Effector memory CD8-positive, alpha-beta T cell (primary cell): ENCODE measurements around the gene GXYLT1.

ENCODE experiments used
- ATAC-seq: fragments of 150-1000 bp; cut with Tn5 transposase; replicated peaks from 2 replicates; pipeline ENCODE4 v1.10.0; 2021; ENCODE audit warnings: mild to moderate bottlenecking, moderate library complexity
- DNase-seq, 3 experiments: peaks; one replicate each; pipeline ENCODE4 v3.0.0; 2021
- H3K27ac Mint-ChIP-seq, 2 donors: one replicate each; pipeline ENCODE4 v1.8.0; 2022; ENCODE audit warnings: mild to moderate bottlenecking in 2 of 2, mixed read lengths in 2 of 2, moderate library complexity in 2 of 2
- H3K27me3 Mint-ChIP-seq, 2 donors: one replicate each; pipeline ENCODE4 v1.8.0; 2022; ENCODE audit warnings: mixed read lengths in 2 of 2
- H3K36me3 Mint-ChIP-seq: one replicate; pipeline ENCODE4 v1.8.0; 2022; ENCODE audit warnings: mild to moderate bottlenecking, moderate library complexity, mixed read lengths; ENCODE audit not compliant: insufficient read depth
- H3K4me1 Mint-ChIP-seq, 2 donors: one replicate each; pipeline ENCODE4 v1.8.0; 2022; ENCODE audit warnings: low read depth in 2 of 2, mixed read lengths in 2 of 2
- H3K4me3 Mint-ChIP-seq, 2 donors: one replicate each; pipeline ENCODE4 v1.8.0; 2022; ENCODE audit warnings: mild to moderate bottlenecking in 2 of 2, mixed read lengths in 2 of 2, moderate library complexity in 2 of 2
- H3K9me3 Mint-ChIP-seq, 2 donors: one replicate each; pipeline ENCODE4 v1.8.0; 2022; ENCODE audit warnings: mixed read lengths in 2 of 2

GXYLT1 gene

DNA sequence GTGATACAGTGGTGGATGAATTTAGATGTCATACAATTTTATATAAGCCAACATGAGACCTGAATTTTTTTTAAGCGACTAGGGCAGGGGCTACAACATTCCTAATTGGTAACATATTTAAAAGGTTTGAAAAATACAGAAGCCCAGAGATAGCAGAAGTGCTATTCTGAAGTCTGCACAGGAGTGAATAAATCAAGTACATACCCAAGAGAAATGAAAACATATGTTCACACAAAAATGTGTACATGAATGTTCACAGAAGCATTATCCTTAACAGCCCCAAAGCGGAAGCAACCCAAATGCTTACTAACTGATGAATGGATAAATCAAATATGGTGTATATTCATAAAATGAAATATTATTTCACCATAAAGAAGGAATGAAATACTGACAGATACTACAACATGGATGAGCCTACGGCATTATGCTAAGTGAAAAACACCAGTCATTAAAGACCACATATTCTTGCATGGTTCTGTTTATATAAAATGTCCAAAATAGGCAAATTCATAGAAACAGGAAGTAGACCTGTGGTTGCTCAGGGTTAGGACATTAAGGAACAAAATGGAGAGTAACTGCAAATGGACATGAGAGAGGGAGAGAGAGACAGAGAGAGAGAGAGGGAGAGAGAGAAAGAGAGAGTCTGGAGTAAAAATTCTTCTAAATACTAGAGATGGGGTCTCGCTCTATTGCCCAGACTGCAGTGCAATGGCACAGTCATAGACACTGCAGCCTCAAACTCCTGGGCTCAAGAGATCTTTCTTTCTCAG, 28.0 kb upstream of the GXYLT1 start:
- DNase-seq = no peak

DNA sequence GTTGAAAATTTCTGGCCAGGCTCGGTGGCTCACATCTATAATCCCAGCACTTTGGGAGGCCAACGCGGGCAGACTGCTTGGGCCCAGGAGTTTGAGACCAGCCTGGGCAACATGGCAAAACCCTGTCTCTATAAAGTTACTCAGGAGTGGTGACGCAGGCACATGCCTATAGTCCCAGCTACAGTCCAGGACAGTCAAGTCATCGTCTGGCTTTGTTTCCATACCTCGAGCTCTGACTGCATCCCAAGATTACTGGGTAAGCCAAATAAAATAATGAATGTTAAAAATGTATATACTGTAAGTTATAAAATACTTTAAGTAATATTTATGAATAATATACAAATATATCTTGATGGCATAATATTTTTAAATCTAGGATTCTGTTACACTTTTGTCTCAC, 23.0 kb upstream of the GXYLT1 start:
- Mint-ChIP-seq H3K27me3 (no peaks in the 10 kb centered on the region), H3K4me1 (peaks cover 3 to 14% of the 10 kb centered on the region in 2 donors), H3K4me3 (no peak overlapping the region), H3K27ac (no peak overlapping the region), H3K36me3 (peaks cover 6% of the 10 kb centered on the region), H3K9me3 (no peaks in the 10 kb centered on the region)
- DNase-seq = no peak
- ATAC-seq = no peak

More for the DNA sequence above, 28.0 kb upstream of the GXYLT1 start:
- no peak for ATAC-seq
- H3K4me3 Mint-ChIP-seq = no peak overlapping the region
- peaks cover 0 to 2% of the 10 kb centered on the region in 2 donors for H3K9me3 Mint-ChIP-seq
- peak overlapping the region in 1 of 2 donors; percentile 1 for H3K27ac Mint-ChIP-seq
- H3K36me3 Mint-ChIP-seq = peaks cover 9% of the 10 kb centered on the region
- peaks cover 9 to 42% of the 10 kb centered on the region in 2 donors for H3K4me1 Mint-ChIP-seq
- no peaks in the 10 kb centered on the region for H3K27me3 Mint-ChIP-seq

DNA sequence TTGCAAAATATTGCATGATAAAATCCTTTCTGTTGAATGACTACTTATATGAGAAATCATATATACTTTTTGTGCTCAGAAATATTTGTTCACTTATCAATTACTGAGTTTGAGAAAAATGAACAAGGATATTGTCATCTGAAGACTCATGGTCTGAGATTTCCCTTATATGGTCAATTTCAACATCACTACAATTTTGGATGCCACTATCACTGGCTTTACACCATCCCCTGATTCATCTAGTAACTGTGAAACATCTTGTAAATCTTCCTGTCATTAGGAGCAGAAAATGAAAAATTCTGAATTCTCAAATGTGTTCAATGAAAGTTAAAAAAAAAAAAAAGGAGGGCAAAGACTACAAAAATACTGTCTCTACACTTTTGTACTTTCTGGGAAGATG, 21.8 kb upstream of the GXYLT1 start:
- Mint-ChIP-seq H3K27me3 (no peaks in the 10 kb centered on the region), H3K4me3 (no peak overlapping the region), H3K36me3 (peaks cover 3% of the 10 kb centered on the region), H3K4me1 (peaks cover 4 to 14% of the 10 kb centered on the region in 2 donors), H3K9me3 (no peaks in the 10 kb centered on the region), H3K27ac (peak overlapping the region in 1 of 2 donors; percentile 69)
- DNase-seq = no peak
- ATAC-seq = no peak

DNA sequence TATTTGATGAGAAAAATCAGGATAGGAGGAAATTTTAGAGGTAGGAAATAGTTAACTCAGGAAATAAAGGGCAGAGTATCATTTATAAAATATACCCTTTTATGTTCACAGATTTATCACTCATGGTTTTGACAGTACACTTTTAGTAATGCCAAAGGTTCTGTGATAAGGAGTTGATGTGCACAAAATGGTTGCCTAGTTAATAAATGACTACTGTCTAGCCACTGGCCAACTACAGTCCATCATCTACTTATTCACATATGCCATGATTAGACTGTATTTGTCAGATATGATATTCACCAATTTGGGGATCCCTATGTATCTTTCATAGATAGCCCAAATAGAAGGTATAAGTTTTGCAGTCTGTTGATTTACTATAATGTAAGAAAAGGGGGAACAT, 19.2 kb upstream of the GXYLT1 start:
- Mint-ChIP-seq H3K36me3 (peaks cover 16% of the 10 kb centered on the region), H3K4me3 (no peak overlapping the region), H3K27ac (peak overlapping the region in 1 of 2 donors; percentile 64), H3K27me3 (no peaks in the 10 kb centered on the region), H3K4me1 (peaks cover 4 to 12% of the 10 kb centered on the region in 2 donors), H3K9me3 (no peaks in the 10 kb centered on the region)
- DNase-seq (no peak), ATAC-seq (no peak)

DNA sequence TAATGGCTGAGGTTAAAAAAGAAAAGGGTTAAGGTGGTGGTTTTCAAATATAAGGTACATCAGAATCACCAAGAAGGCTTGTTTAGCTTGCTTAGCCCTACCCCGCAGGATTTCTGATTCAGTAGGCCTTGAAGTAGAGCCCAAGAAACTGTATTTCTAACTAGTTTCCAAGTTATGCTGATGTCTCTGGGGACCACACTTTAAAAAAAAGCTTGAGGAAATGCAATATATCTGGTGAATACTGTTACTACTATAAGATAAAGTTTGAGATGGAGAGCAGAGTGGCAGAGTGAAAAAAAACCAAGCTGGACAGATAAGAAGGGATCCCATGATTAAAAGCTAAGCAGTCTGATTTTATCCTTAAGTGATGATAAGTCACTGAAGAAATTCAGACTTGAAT, 18.3 kb upstream of the GXYLT1 start:
- Mint-ChIP-seq H3K27ac (peak overlapping the region; percentile 73 to 77), H3K4me1 (peaks cover 4 to 10% of the 10 kb centered on the region in 2 donors), H3K36me3 (peaks cover 16% of the 10 kb centered on the region), H3K9me3 (no peaks in the 10 kb centered on the region), H3K27me3 (no peaks in the 10 kb centered on the region), H3K4me3 (no peak overlapping the region)
- no peak for DNase-seq
- ATAC-seq = no peak

DNA sequence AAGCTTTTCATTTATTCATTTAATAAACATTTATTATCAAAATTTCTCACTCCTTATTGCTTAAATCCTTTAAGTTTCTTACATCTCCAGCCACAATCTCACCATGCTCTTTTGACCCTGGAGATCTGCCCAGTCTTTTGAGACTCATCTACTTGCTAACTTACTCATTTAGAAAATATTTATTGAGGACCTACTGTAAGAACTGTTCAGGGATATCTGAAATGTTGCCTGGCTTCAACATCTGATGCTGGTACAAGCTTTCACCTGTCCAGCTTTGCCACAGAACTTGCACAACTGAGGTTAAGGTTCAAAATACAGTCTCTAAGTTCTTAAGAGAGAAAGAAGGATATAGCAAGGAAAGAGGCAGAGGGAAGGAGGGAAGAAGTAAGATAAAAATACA, 17.5 kb upstream of the GXYLT1 start:
- DNase-seq = no peak
- H3K4me1 Mint-ChIP-seq = peaks cover 4 to 10% of the 10 kb centered on the region in 2 donors

DNA sequence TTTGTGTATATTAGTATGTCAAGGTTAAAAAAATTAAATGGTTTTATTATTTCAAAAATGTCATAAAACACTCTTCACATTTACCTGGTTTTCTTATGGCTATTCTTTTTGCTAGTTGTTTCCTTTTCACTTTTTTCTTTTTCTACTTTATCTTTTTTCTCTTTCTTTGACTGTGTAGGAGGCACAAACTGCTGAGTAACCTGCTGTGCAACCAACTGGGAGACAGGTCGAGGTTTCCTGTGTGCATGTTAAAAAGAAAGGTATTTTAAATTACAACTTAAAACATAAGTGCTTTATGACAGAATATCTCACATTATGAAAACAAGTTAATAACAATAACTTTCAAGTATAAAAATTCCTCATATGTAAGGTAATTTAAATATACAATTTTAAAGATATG, 16.9 kb upstream of the GXYLT1 start:
- Mint-ChIP-seq H3K4me1 (peaks cover 4 to 10% of the 10 kb centered on the region in 2 donors), H3K36me3 (peaks cover 16% of the 10 kb centered on the region), H3K4me3 (no peak overlapping the region), H3K27me3 (no peaks in the 10 kb centered on the region), H3K9me3 (no peaks in the 10 kb centered on the region), H3K27ac (peak overlapping the region in 1 of 2 donors; percentile 77)
- DNase-seq = no peak
- ATAC-seq = no peak

More for the DNA sequence above, 17.5 kb upstream of the GXYLT1 start:
- Mint-ChIP-seq H3K9me3 (no peaks in the 10 kb centered on the region), H3K27me3 (no peaks in the 10 kb centered on the region), H3K4me3 (no peak overlapping the region), H3K27ac (peak overlapping the region; percentile 73 to 77), H3K36me3 (peaks cover 16% of the 10 kb centered on the region)
- ATAC-seq = no peak

DNA sequence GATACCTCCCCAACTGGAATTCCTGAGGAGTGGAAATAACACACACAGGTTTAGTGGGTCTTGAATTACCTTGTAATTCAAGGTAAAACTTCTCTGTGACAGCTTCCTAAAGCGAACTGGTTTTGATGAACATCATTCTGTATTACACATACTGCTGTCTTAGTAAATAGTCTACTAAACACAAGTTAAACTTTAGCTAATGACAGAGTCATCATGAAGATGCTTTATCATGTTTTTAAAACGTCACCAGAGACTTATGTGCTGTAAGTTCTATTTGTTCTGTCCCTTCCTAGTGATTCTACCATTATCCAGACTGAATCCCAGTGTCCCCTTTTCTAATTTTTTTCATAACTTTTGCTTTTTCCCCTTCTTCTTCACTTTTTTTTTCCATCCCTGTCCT, 11.6 kb upstream of the GXYLT1 start:
- peaks cover 12% of the 10 kb centered on the region for H3K36me3 Mint-ChIP-seq

DNA sequence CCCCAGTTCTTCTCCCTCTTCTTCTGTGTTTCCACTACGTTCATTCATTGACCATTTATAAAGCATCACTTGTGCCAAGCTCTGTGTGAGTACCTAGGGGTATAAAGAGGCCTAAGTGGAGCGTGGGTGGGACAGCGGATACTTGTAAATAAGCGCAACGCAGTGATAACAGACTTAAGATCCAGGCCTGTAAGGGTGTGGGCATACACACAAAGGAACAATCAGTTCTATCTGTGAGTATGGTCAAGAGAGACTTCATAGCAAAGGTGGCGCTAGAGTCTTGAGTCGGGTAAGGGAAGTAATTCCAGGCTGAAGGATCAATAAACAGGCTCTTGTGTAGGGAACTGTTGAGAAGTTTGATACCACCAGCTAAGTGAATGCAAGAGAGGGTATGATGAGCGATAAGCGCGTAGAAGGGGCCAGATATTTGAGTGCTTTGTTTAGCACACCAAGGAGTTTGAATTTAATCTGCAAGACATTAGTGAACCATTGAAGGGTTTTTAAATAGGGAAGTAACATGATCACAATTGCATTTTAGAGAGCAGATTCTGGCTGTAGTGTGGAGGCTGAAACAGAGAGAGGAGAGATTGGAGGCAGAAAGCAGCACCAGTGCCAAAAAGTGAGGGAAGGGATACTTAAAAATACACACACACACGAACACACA, 1.0 kb upstream of the GXYLT1 start:
- H3K27ac Mint-ChIP-seq = peak overlapping the region; percentile 80 to 82
- H3K4me3 Mint-ChIP-seq = peak overlapping the region; percentile 85 to 95
- ATAC-seq (no peak), DNase-seq (no peak)
- no peaks in the 10 kb centered on the region for H3K9me3 Mint-ChIP-seq
- peaks cover 26 to 36% of the 10 kb centered on the region in 2 donors for H3K4me1 Mint-ChIP-seq
- H3K36me3 Mint-ChIP-seq = peaks cover 5% of the 10 kb centered on the region
- H3K27me3 Mint-ChIP-seq = no peaks in the 10 kb centered on the region

More for the DNA sequence above, 11.6 kb upstream of the GXYLT1 start:
- H3K4me1 Mint-ChIP-seq = no peaks in the 10 kb centered on the region
- no peak overlapping the region for H3K4me3 Mint-ChIP-seq
- DNase-seq (no peak), ATAC-seq (no peak)
- no peaks in the 10 kb centered on the region for H3K9me3 Mint-ChIP-seq
- H3K27ac Mint-ChIP-seq = no peak overlapping the region
- no peaks in the 10 kb centered on the region for H3K27me3 Mint-ChIP-seq

DNA sequence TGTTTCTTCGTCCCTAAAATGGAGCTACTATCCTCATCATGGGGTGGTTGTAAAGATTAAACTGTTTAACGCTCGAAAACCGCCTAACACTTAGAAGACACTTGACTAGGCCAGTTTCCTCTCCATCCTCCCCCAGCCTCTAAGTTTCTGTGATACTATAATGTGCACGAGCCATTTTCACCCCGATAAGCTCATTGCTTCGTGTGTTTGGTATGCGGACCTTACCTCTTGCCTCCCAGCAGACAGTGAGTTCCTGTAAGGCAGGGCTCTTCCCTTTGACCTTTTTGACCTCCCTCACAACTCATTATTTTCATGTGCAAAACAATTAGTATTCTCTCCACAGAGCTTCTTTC, 499 bp upstream of the GXYLT1 start:
- DNase-seq = peak in 1 of 3 experiments; percentile 10
- Mint-ChIP-seq H3K9me3 (no peaks in the 10 kb centered on the region), H3K27me3 (no peaks in the 10 kb centered on the region), H3K36me3 (peaks cover 5% of the 10 kb centered on the region), H3K4me3 (peak overlapping the region; percentile 85 to 95), H3K4me1 (peaks cover 26 to 40% of the 10 kb centered on the region in 2 donors), H3K27ac (peak overlapping the region; percentile 80 to 82)
- no peak for ATAC-seq

DNA sequence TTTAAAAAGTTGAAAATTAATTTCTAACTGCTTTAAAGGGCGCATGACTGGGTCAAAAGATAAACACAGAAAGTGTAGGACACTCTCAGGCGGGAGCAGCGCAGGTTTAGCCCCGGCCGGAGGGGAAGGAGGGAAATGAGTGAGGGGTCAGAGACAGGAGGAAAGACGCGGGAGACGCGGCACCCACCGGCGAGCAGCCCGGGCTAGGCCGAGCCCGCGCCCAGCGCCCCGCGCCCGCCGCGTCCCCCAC, 591 bp downstream of the GXYLT1 start:
- Mint-ChIP-seq H3K27me3 (no peaks in the 10 kb centered on the region), H3K36me3 (peaks cover 5% of the 10 kb centered on the region), H3K27ac (peak overlapping the region; percentile 84 to 85), H3K4me3 (peak overlapping the region; percentile 85 to 95), H3K4me1 (peaks cover 29 to 47% of the 10 kb centered on the region in 2 donors), H3K9me3 (no peaks in the 10 kb centered on the region)
- ATAC-seq = peak; percentile 1
- no peak for DNase-seq

DNA sequence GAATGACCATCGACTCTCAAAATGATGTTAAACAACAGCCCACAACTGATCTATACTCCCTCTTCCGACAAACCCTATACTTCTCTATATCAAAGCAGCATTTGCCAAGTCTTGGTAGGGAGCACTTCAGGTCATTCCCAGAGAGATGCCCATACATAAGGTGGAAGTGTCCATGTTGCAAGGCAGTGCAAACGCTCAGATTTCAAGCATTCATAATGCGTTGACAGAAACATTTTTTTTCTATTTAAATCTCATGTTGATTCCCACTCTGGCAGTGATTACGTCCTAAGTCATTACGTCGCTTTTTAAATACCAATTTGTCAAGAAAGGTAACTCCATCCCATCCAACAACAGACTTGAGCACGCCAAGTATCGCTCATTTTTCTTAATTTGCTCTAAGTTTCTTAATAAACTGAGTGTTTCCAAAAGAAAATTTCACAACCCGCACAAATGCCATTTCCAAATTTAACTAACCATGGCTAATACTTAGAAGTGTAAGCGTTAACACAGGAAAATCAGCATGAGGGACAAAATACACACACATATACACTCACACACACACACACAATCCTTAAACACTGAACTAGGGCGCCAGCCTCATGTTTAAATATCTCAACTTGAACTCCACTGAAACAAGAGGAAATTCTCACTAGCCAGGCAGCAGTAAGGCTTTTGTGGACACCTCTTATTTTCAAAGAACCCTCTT, 1.1 kb downstream of the GXYLT1 start:
- Mint-ChIP-seq H3K36me3 (peaks cover 5% of the 10 kb centered on the region), H3K27me3 (no peaks in the 10 kb centered on the region), H3K4me1 (peaks cover 29 to 47% of the 10 kb centered on the region in 2 donors), H3K27ac (peak overlapping the region; percentile 84 to 85), H3K4me3 (peak overlapping the region; percentile 85 to 95), H3K9me3 (no peaks in the 10 kb centered on the region)
- no peak for DNase-seq
- ATAC-seq = peak; percentile 2

DNA sequence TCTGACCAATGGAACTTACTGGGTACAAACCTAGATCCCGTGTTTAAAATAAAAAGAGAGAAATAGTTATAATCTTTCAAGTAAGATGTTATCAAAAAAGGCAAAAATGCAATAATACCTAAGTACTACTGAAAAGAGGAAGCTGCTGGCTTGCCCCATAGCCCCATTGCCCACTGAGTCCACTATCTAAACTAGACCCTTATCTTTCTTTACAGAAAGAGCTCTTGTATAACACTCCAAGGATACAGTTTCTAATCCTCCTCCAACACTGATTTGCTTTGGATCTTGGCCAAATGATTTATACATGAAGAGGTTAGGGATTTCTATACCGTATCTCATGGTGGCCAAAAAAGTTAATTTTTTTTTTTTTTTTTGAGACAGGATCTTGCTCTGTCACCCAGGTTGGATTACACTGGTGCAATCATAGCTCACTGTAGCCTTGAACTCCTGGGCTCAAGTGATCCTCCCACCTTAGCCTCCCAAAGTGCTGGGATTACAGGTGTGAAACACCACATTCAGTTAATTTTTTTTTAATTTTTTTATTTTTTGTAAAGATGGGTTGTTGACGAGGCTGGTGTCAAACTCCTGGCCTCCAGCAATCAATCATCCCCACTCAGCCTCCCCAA, 2.6 kb downstream of the GXYLT1 start:
- ATAC-seq (no peak), DNase-seq (no peak)
- Mint-ChIP-seq H3K4me3 (no peak overlapping the region), H3K27ac (peak overlapping the region in 1 of 2 donors; percentile 26), H3K36me3 (peaks cover 5% of the 10 kb centered on the region), H3K9me3 (no peaks in the 10 kb centered on the region), H3K27me3 (no peaks in the 10 kb centered on the region), H3K4me1 (peaks cover 29 to 47% of the 10 kb centered on the region in 2 donors)
